Left forelimb (tissue), 1 donor: ENCODE measurements around the gene DCANP1.

Experiments used
- DNase-seq: peaks from one replicate; pipeline ENCODE4 v3.0.0-alpha.2; 2018; ENCODE audit warnings: low spot score

The DCANP1 gene

GRCh38 chr5:135480511-135480910 is 33.4 kb upstream of the DCANP1 start:
- DNase-seq = no peak

GRCh38 chr5:135478938-135479337 is 31.8 kb upstream of the DCANP1 start:
- DNase-seq = peak; percentile 11

- peak; percentile 33 for DNase-seq
Measured at GRCh38 chr5:135477613-135478066, 30.5 kb upstream of the DCANP1 start.

- peak; percentile 17 for DNase-seq
Measured at GRCh38 chr5:135476615-135477581, 29.8 kb upstream of the DCANP1 start.

- DNase-seq = no peak
Measured at GRCh38 chr5:135473956-135474670, 27.0 kb upstream of the DCANP1 start.

GRCh38 chr5:135472141-135472540 is 25.0 kb upstream of the DCANP1 start:
- no peak for DNase-seq

GRCh38 chr5:135471726-135472125 is 24.6 kb upstream of the DCANP1 start:
- no peak for DNase-seq

- no peak for DNase-seq
Measured at GRCh38 chr5:135469911-135470310, 22.8 kb upstream of the DCANP1 start.

GRCh38 chr5:135468541-135468940 is 21.4 kb upstream of the DCANP1 start:
- DNase-seq = no peak

- no peak for DNase-seq
Measured at GRCh38 chr5:135467871-135468485, 20.8 kb upstream of the DCANP1 start.

GRCh38 chr5:135467051-135467625 is 20.0 kb upstream of the DCANP1 start:
- no peak for DNase-seq

- DNase-seq = peak; percentile 89
Measured at GRCh38 chr5:135466178-135467050, 19.3 kb upstream of the DCANP1 start.

GRCh38 chr5:135465391-135466122 is 18.4 kb upstream of the DCANP1 start:
- DNase-seq = no peak

- DNase-seq = no peak
Measured at GRCh38 chr5:135462304-135462703, 15.2 kb upstream of the DCANP1 start.

GRCh38 chr5:135461481-135462151 is 14.5 kb upstream of the DCANP1 start:
- DNase-seq = no peak

GRCh38 chr5:135460246-135461033 is 13.3 kb upstream of the DCANP1 start:
- peak; percentile 26 for DNase-seq

GRCh38 chr5:135458921-135459331 is 11.8 kb upstream of the DCANP1 start:
- no peak for DNase-seq

- peak; percentile 15 for DNase-seq
Measured at GRCh38 chr5:135458356-135458755, 11.2 kb upstream of the DCANP1 start.
